ENCODE results near the gene RASSF8. TPM values are rescaled to one million over a fixed set of nuclear protein-coding genes. Genes with fewer than 3 reads are reported as not detected.
A peak's percentile ranks its signal among the peaks of the same experiment; 100 is the strongest.

Gene RASSF8
- total RNA-seq, 1 donor from 2014 or later, result 43.3 TPM

DNA sequence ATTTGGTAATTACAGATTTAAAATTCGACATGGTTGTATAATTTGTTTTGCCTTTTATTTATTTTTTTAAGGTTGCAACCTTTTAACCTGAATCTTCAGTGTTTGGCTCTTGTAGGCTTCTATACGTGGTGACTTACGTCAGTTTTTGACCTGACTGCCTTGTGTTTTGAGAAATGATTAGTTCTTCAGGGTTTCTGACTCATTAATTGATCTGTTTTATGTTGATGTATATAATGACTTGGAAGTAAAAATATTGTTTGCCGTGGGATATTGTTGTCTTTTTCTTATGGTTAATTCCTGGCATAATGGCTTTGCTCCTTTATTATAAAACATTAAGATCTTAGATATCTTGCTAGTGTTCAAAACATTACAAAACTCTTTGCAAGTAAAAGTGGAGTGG is 2.5 kb downstream of the RASSF8 start:
- DNase-seq (ENCODE audit: low read depth in 2 of 2), result no peak

DNA sequence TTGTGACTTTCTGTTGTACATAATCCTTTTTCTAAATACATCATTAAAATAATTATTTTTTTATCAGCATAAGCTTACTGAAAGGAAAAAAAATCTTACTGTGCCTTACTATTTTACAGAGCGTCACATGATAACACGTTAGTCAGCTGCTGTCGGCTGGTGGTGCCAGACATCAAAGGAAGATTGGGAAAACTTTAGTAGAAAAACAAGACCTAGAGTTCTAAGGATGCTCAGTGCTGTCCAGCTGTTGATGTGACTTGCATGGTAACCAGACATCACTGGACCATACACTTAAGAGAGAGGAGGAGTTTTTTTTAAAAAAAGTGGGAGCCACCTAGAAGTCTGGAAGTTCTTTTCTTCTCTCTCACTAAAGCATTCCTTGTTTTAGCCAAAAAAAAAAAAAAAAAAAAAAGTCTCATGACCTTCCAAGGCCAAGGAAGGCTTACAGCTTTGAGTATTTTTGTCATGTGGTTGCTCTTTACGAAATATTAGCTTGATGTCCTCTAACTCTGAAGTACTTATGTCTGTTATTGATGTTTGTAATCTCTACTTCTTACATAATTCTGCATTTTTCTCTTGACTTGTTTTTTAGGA is 4.5 kb downstream of the RASSF8 start:
- DNase-seq (ENCODE audit: low read depth in 2 of 2), result no peak

DNA sequence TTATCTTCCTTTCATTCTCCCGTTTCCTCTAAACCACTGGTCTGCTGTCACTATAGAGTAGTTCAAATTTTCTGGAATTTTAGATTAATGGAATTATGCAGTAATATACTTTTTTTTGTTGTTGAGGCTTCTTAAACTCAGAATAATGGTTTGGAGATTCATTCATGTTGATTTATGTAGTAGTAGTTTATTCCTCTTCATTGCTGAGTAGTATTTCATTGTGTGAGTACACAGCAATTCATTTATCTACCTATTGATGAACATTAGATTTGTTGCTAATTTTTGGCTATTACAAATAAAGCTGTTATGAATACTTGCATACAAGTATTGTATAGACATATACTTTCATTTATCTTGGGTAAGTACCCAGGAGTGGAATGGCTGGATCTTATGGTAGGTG is 7.2 kb downstream of the RASSF8 start:
- DNase-seq (ENCODE audit: low read depth in 2 of 2), result no peak

DNA sequence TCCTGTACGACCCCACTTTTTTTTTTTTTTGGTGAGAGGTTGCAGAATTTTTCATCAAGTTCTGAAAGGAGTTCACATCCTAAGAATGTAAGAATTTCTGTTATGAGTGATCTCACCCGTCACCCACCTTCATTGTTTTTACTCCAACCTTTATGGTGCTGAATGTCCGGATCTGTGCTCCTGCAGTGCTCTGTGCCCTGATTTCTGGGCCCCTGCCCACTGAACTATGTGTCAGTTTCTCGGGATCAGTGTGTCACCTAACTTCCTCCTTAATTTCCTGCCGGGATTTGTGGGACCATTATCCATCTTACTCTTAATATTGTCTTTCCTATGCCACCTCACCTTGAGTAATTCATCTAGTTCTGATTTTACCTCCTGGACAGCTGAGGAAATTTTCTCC is 11.6 kb downstream of the RASSF8 start:
- DNase-seq (ENCODE audit: low read depth in 2 of 2), result peak; percentile 45 to 64

DNA sequence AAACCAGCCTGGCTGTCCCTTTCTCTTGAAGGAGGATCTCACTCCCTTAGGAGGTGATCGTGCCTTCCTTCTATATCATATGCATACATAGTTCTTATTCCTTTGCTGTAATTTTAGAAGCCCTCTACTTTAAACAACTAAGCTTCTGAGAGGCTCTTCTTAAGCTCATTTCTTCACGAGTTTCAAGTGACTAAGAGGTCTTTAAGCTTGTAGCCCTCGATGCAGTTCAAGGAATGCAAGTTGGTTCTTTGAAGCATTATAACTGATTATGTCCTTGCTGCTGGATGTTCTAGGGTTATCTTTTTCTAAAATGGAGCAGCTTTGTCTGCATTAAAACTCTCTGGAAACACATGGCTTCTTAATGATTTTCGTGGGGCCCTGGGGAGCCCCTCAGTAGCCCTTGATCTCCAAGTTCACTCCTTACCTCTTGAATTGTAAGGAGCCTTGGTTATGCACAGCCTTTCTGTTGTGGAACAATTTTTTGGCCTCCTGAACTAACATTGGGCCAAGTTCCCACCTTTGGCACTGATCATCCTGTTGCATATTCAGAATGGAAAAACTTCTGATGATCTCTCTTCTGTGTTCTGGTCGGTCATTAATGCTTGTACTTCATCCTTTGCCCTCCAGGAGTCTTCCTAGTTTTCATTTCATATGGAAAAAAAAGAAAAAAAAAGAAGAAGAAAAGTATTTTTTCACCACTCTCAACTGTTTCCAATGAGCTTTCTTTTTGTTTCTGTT is 12.6 kb downstream of the RASSF8 start:
- peak; percentile 16 to 60 for DNase-seq (ENCODE audit: low read depth in 2 of 2)

DNA sequence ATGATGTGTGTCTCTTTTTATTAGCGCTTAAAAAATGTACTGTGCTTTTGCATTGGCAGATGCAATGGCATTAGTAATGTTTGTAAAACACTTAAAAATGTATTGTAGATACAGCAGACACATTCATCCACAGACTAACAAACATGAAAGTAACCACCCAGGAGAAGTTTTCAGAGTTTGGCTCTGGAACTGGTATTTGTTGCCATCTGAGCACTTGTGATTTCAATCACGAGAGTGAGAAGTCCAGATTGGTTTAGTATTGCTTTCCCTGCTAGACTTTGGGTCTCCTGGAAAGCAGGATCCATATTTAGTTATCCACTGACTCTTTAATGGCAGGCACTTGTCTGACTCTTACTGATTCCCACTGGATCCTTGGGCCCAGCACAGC is 13.2 kb downstream of the RASSF8 start:
- no peak for DNase-seq (ENCODE audit: low read depth in 2 of 2)

DNA sequence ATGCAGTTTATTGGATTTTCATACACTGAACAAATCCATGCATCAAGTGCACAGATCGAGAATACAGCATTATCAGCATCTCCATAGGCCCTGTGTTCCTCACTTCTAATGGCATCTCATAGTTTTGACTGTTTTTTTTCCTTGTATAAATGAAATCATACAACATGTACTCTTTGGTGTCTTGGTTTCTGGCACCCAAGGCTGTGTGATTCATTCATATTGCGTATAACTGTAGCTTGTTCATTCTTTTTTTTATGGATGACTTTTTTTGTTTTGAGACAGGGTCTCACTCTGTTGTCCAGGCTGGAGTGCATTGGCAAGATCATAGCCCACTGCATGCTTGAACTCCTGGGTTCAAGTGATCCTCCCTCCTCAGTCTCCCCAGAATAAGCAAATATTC is 14.3 kb downstream of the RASSF8 start:
- peak in 1 of 2 donors; percentile 43 for DNase-seq (ENCODE audit: low read depth in 2 of 2)

DNA sequence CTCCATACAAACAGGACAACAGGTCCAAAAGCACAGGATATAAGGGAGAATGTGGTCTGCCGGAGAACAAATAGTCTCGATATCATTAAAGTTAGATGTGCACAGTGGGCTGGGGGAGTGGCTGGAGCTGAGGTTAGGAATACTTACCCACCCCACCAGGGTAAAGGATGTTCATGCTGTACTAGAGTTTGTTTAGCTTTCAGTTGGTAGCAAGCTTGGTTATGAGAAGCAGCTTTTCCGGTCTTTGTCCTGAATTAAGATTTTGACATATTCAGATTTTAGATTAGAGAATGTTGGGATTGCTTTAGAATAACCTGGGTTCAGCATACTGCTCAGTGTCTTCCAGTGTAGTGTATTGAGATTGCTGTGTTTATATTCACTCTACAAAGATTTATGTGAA is 16.7 kb downstream of the RASSF8 start:
- DNase-seq (ENCODE audit: low read depth in 2 of 2), result peak in 1 of 2 donors; percentile 62

DNA sequence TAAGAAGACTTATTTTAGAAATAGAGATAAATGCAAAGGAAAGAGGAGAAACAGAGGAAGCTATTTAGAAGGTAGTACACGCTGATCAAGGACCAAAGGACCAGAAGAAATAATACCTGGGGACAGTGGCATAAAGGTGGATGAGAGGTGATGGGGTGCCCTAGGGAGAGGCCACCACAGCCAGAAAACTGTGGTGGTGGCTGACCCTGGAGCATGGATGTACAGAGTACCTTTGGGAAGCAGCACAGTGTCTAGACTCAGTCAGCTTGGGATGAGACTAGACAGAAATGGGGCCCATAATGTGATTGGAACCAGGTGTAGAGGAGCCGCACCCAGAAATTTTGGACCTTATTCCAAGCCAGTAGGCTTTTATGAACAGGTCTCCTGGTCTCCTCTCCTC is 17.2 kb downstream of the RASSF8 start:
- no peak for DNase-seq (ENCODE audit: low read depth in 2 of 2)

DNA sequence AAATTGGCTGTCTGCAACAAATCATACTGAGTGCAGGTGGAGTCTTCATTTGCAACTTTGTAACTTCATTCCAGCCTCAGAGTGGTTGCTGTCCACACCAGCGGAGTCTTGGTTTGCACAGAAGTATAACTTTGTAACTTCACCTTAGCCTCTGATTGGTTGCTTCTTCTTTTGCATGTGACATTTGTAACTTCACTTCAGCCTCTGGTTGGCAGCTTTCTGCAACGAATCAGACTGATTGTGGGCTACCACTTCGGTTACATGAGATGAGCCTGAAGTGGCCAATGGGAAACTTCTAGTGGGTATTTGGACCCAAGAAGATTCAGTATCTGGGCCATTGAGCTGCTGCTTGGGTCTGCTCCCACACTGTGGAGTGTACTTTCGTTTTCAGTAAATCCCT is 17.8 kb downstream of the RASSF8 start:
- no peak for DNase-seq (ENCODE audit: low read depth in 2 of 2)

DNA sequence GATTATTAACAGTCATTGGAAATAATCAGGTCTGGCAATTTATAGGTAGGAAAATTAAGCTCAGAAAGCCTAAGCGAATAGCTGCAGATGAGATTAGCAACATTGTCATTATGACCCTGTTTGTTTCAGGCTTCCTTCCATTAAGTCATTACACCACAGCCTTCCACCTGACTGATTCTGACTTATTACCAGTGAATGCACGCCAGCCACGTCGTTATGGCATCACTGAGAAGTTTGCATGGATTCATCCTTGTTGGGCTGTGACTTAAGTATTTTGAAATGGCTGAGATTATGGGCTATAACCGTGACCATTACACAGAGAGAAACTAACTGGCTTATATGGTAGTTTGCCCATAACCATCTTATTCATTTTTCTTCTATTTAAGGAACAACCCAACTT is 18.6 kb downstream of the RASSF8 start:
- DNase-seq (ENCODE audit: low read depth in 2 of 2), result no peak

DNA sequence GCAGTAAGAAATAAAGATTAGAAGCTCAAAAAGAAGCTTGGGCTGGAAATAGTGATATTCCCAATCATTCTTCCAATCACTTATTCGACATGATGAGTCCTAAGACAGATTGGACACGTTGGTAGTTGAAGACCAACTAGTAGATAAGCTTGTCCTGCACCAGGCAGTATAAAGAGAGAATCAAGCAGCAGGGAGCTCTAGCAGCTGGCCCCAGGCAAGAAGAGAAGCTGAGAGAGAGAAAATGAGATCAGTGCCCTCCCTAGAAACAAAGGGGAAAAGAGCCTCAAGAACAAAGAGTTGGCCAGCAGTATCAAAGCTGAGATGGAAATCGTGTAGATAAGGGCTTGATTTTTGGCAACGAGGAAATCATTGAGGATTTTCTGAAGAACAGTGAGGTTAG is 20.6 kb downstream of the RASSF8 start:
- DNase-seq (ENCODE audit: low read depth in 2 of 2), result no peak

DNA sequence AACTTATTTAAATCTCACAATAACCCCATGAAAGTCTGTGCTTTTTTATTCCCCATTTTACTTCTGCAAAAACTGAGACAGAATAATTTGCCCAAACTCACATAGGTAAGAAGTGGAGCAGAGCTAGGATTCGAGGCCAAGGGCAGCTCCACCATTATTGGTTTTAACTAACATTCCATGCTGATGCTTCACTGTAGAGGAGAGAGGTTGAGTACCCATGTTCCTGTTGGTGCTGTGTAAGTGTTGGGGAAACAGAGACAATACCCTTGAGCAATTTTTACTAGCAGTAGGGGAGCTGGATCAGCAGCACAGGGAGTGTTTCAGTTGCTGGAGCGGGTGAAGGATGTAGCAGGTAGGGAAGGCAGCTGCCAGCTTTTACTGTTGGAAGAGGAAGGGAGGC is 21.1 kb downstream of the RASSF8 start:
- no peak for DNase-seq (ENCODE audit: low read depth in 2 of 2)

DNA sequence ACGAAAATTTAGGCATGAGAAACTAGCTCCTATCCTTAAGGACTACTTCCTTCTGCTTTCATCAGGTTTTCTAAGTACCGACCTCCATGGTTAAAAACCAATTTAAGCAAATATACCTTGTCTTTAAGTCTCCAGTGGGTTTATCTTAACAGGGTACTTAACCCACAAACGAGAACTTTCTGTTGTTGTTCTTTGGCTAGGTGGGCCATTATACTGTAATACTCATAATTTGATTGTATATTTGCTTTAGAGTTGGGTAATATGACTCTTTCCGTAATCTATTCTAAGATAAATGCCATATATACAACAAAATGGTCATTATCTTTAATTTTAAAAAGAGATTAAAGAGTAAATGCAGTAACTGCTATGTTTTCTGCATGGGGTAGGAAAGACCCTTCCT is 21.6 kb downstream of the RASSF8 start:
- no peak for DNase-seq (ENCODE audit: low read depth in 2 of 2)

DNA sequence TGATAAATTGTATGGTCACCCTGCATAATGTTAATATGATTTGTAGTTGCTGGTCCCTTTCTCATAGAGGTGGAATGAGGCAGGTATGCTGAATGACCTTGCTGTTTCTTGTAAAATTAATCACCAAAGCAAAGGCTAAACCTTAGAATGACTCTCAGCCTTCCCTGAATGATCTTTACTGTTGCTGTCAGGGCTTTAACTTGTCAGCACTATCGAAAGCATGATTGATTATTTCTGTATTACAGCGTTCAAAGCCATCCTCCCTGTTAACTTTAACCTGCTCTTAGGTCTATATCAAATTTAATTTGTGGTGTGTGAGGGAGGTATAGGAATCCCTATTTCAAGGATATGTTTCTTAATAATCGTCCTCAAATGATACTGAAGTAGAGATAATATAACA is 23.1 kb downstream of the RASSF8 start:
- DNase-seq (ENCODE audit: low read depth in 2 of 2), result no peak

DNA sequence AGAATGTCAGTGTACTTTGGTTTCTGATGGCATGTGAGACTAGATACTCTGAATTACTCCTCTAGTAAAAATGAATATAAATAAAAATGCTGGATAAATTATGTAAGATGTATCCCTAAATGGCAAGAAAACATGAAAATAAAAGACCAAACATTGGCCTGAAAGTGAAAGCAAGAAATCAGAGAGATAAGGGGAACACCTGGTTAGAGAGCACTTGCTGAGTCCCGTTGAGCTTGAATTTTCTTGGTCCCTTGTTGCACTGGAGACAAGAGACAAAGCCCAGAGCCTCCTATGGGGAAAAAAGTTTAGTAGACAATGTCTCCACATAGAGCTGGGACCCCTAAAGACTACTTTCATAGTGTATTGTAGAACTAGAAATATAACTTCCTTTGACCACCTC is 23.9 kb downstream of the RASSF8 start:
- no peak for DNase-seq (ENCODE audit: low read depth in 2 of 2)

DNA sequence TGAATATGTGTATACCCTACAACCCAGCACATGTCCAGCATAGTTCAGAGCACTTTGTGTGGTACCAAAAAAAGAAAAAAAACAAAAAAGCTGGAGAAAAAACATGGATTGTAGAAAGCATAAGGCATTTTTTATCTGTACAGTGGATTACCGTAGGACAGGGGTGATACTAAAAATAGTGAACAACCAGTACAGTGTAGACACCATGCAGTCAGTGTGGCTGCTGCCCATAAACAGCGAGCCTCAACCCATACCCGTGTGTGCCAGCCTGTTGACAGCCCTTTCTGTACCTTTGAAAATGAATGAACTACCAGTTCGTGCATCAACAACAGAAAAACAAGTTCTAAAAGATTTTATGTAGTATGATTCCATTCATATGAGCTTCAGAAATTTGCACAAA is 25.1 kb downstream of the RASSF8 start:
- no peak for DNase-seq (ENCODE audit: low read depth in 2 of 2)

DNA sequence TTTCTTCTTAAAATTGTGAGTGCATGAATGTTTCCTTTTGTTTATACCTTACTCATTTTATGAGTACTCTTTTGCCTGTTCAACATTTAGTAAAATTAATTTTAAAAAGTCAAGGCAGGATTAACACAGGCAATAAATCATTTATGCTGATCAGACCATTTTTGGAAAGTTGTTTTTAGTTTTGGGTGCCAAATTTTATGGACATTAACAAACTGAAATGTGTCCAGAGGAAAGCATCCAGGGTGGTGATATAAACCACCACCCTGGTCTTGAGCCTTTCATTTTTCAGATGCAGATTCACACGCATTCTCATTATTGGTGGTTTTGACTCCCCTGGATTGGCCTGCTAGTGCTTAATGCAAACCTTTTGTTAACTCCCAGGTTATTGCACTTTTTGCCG is 26.3 kb downstream of the RASSF8 start:
- DNase-seq (ENCODE audit: low read depth in 2 of 2), result no peak

DNA sequence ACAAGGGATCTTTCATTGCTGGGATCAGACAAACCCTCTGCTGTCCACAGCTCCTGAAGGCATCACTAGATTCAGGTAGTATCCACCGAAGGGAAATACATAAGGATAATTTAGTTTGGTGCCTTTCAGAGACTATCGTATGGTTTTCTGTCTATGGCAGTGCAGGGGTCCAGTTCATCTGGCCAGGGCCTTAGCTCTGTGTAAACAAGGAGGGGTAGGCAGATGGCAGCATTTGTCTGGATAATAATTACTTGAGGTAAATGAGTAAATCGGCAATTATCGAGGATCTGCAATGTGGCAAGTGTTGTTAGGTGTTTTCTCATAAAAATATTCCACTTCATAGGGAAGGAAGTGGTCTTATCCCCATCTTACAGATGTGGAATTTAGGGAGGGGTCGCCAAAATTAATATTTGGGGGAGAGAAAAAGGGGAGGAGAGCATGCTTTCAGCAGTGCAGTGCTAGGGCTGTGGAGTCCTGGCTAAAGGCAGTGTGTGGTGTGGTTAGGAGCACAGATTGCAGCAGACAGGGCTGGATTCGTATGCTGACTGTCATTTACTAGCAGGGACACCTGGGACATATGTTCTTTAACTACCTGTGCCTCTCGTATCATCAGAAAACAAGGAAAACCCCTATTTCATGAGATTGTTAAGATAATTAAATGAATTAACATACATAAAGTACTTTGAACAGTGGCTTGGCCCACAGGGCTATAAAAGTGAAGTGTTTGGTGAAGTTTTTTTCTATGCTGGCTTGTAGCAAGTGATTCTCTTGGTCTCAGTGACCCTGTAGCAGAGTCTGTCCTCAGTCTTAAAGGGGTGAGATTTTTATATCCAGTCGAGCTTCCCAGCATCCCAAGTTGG is 27.1 kb downstream of the RASSF8 start:
- DNase-seq (ENCODE audit: low read depth in 2 of 2), result no peak

DNA sequence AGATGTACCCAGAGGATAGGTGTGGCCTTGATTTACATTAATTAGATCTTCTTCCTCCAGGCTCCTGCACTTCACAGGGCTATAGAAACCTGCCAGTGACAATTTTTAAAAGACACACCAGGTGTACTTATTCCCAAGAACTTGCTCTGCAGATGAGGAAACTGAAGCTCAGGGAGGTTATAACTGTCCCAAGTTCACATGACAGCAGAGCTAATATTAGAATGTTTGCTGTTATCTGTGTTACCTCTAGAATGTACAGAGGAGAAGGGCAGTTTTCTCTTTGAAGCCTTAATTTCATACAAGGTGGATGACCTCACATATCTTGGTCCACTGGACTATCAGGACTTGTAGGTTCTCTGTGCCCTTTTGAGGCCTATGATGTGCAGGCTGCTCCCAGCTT is 27.7 kb downstream of the RASSF8 start:
- no peak for DNase-seq (ENCODE audit: low read depth in 2 of 2)

DNA sequence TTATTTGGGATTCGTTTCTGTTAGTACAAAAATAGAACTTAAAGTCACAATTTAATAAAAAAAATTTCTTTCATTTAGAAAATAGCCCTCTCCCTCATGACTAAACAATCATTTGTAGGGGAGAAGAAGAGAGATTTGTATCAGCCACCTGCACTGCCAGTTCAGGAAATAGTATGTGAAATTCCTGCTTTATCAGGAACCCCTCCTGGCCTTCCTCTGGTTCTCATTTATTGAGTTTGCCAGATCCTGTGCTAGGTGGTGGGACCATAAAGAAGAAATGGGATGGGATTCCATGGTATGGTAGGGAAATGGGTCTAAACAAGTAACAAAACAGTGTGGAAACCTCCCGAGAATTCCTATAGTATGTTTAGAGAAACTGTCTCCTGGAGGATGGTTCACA is 30.0 kb downstream of the RASSF8 start:
- peak; percentile 57 to 66 for DNase-seq (ENCODE audit: low read depth in 2 of 2)

DNA sequence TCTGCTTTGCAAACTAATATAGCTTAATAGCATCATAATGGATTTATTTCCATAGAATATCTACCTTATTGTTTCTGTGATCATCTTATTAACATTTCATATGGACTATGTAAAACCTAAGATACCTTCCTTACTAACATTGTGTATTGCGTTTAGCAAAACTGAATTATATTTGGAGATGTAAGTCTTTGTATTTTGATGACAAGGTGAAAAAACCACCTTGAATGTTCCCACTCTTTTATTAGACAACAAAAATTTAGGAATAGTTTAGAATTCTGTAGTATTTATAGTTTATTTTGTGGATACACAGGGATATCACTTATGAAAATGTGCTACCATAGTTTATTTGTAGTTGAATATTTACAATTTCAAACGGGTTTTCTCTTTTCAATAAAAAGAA is 32.0 kb downstream of the RASSF8 start:
- DNase-seq (ENCODE audit: low read depth in 2 of 2), result no peak
